GM21529 (cell line): Measurements from ENCODE around the gene MFSD6L.

ENCODE experiments used
- ATAC-seq: cut with Tn5 transposase; IDR thresholded peaks from one replicate; pipeline ENCODE4 v1.9.1; 2021; ENCODE audit not compliant: unreplicated experiment

MFSD6L gene

DNA sequence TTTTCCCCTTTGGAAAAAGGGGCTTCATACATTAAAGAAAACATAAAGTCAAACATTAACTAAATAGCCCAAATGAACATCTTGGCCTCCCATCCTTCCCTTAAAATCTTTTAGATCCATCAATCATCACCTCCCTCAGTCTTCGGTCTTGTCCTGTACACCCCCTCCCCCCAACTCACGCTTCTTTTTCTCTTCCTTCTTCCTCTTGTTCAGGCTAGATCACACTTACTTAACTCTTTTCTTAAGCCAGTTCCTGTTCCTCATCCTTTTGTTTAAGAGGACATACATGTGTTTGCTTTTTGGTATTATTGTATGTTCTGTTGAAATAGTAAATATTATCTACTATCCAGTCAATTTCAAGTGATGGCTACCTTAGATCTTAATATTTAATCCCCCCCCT, 5.5 kb downstream of the MFSD6L start:
- no peak for ATAC-seq

DNA sequence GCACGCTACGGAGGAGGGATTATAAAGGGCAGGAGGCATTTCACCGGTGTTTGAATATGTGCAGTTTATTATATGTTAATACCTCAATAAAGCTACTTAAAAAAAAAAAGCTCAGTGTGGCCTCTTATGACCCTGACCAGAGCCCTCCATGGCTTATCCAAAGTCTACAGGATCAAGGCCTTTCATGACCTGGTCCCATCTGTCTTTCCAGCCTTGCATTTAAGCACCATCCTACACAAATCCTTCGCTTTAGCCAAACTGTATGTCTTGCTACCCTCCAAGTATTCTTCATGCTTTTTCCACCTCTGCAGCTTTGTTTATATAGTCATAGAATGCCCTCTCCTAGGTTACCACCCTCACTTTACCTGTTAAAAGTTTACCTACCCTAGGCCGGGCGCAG, 6.5 kb downstream of the MFSD6L start:
- ATAC-seq: no peak

DNA sequence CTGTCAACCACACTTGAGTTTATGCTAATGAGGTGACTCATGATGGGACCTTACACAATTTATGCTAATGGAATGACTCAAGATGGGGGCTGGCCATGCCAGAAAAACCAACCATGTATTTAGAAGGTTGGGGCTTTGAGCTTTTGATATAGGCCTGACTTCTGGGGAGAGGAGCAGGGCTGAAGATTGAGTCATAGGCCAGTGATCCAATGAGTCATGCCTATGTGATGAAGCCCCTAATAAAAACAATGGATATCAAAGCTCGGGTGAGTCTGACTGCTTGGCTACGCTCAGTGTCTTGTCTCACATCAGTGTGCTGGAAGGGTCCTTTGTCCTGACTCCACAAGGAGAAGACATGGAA, 7.3 kb downstream of the MFSD6L start:
- no peak for ATAC-seq

DNA sequence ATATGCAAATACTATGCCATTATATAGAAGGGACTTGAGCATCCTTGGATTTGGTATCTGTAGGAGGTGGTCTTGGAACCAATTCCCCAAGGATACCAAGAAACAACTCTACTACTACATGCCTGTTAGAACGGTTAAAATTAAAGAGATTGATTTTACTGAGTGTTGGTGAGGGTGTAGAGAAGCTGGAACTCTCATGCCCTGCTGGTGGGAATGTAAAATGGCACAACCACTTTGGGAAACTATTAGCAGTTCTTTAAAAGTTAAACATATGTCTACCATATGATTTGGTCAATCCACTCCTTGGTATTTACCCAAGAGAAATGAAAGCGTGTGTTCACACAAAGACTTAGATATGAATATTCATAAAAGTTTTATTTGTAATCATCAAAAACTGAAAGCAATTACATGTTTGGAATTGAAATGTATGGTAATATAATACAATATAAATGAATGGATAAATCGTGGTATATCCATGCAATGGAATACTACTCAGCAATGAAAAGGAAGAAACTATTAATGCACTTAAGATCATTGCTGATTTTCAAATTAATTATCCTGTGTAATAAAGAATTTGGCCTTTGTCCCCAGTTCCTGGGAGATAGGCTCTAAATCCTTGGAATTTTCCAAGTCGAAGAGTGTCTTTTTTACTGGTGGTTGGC, 7.8 kb downstream of the MFSD6L start:
- ATAC-seq: no peak

DNA sequence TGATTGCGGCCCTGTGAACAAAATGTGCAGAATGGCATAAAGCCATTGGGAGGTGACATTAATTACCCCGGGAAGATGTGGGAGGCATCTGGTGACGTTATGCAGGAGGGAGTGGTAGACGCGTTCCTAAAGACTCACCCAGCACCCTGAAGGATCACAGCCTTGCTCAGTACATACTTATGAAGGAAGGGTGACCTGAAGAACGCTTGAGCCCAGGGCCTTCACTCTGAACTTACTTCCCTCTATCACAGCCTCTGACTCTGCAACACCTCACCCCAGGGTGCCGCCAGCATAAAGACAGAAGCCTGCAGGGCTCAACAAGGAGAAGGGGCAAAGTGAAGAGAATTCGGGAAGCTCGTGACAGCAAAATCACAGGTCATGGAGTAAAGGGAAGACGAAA, 9.4 kb downstream of the MFSD6L start:
- ATAC-seq: no peak

DNA sequence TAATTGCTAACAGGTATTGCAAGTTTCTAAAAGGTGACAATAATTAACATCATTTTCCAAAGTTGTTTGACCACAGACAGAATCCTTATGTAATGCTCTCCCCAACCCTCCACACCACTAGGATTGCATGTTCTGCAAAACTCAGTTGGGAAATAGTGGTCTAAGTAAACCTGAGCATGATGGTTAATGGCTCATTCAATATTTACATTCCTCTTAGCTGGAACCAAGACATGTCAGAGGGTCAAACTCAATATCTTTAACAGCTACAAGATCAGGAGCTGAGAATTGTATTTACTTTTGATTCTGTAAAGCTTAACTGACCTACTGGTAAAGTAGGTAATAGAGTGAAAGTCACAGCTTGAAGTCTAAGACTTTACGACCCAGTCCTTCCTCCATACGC, 10.2 kb downstream of the MFSD6L start:
- no peak for ATAC-seq

DNA sequence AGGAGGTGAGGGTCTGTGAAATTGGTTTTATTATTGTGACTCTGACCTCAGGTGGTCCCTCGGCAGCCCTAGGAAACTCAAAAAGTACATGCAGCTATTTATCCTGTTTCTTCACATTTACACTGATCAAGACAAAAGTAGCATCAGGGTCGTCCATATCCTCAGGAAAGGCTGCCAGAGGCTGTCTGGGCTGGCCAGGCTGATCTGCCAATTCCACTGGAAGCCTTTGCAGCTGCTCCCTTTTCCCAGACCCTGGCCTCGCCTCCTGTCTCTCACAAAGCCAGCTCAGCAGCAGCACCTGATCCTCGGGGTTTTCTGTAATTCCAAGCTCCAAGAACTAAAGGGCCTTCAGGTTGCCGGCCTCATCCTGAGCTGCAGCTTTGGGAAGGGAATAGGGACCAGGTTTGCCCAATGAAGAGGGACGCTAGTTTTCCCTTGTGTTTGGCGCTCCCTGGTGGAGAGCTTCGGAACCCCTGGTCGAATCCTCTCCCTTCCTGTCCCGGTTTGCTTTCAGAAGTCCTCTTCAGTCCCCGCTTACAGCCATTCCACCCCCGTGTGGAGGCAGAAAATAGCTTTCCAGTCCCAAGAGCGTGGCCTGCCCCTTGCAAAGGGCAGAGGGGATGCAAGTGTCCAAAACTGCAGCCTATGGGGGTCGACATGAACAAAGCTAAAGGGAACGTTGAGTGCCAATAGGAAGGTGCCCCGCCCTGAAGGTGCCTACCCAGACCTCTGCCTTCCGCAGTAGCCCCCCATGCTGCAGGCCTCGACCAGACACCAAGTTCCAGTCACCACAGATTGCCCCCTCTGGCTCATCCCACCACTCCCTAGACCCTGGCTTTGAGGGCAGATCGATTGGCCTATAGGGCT, 13.4 kb downstream of the MFSD6L start:
- ATAC-seq: no peak

DNA sequence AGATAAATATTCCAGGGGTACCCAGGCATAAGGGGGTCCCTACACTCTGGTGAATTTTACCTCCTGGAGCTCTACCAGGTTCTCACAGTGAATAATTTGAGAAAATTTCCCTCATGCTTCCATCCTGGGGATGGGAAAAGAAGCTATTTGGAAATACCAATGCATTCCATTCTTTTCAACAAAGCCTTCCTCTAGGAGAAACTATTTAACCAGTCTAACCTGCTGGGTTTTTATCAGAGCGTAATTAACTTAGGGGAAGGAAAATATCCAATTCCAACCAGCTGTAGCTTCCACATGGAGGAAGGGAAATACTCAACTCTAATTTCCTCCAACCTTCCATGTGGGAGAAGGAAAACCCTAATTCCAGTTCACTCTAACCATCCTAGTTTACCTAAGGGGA, 17.0 kb downstream of the MFSD6L start:
- ATAC-seq: no peak

DNA sequence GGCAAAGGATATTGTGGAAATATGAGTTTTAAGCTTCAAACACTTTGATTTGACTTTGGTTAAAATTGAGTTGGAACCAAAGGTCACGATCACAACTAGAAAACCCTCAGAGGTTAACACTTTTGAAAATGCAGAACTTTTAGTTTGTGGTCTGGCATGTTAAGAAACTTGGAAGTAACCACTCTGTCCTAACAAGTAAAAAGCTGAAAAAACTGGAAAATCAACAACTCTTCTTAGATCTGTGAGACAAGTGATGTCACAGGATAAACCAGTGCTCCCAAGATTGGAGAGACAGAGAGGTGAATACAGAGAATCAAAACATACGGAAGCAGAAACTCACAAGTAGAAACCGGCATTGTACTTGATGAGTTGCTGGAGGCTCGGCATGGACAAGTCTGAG, 17.4 kb downstream of the MFSD6L start:
- ATAC-seq: no peak

DNA sequence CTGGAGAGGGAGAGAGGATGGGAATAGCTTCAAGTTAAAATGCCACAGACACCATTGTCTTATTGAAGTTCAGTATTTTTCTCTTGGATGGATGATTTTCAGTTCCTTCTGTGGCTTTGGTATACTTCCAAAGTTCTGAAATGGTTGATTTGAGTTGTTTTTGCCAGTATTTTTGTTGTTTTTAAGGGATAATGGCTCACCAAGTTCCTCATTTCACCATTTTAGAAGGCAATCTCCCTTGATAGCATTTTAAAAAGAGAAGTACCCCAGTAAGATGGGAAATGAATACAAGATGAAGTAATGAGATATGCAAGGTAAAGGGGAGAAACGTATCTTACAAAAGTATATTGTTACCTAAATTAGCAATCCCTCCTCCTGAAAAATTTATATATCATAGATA, 22.3 kb downstream of the MFSD6L start:
- no peak for ATAC-seq

DNA sequence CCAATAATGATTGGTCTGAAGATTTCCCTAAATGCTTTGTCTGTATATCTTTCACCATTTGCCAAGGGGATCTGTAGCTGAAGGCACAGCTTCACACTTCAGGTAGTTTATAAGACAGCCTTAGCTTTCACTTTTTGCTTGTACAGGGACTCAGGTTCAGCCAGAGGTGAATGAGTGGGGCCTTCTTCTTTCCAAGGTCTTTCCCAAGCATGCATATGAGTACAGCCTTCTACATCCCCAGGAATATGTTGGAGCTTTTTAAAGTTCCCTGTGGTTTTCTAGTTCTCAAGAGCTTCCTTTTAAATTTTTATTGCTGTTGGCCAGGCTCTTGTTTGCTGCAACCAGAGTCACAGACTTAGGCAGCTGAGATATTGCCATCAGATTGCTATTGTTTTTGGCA, 22.9 kb downstream of the MFSD6L start:
- ATAC-seq: no peak

DNA sequence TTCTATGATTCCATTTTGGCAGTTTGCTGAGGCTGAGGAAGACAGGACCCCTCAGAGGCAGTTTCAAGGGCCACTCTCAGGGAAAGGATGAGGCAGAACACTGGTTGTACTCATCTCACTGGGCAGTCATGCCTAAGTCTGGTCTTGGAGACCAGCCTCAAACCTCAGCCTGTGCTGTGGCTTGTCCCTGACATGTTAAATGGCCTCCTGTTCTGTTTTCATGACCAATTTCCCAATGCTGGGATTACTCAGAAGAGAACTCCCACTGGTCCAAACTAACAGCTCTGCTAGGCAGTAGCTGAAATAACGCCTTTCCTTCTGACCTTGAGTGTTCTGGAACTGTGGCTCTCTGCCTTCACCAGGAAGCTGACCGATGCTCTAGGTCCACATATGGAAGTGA, 32.4 kb downstream of the MFSD6L start:
- no peak for ATAC-seq

DNA sequence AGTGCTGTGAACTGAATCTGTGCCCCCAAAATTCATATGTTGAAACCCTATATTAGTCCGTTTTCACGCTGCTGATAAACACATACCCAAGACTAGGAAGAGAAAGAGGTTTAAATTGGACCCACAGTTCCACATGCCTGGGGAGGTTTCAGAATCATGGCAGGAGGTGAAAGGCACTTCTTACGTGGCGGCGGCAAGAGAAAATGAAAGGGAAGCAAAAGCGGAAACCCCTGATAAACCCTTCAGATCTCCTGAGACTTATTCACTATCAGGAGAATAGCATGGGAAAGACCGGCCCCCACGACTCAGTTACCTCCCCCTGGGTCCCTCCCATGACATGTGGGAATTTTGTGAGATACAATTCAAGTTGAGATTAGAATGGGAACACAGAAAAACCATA, 37.2 kb downstream of the MFSD6L start:
- ATAC-seq: no peak

DNA sequence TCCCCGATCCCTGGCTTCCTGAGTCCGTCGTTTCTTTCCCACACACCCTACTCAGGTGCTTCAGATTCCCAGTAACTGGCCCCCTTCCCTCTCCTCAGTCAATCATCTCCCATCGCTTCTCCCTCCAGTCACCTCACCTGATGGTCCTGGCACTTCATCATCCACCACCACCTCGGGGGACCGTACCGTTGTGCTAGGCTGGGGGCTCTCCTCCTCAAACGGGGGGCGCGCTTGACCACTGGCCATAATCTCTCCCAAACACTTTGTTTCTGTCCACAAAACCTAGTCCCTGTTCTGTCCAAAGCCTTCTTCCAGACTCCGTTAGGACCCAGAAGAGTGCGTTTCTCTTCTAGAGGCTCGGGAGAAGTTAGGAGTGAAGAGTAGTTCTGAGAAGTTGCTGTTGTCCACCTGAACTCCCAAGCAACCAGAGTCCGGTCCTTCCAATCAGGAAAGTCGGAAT, 41.0 kb downstream of the MFSD6L start, which contains the start of gene SPDYE4:
Gene SPDYE4 (minus strand): TSS at position 410 of the 460 bp plus-strand sequence. CDS start 164 bp downstream, at position 246.
- no peak for ATAC-seq

DNA sequence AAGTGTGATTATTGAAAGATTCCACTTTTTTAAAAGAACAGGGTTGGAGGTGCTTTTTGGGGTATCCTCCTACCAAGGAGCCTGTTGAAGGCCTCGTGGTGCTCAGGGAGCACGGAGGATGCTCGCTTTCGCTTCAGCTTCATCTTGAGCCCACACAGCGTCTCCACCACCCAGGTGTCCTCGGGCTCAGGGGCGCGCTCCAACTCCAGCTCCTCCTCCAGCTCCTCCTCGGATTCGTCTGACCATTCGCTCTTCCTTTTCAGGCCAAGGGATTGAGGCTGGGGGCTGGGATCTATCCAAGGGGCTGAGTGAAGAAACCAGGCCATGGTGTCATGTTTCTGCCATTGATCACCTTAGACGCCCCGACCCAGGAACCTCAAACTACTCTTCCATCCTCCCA, 42.0 kb downstream of the MFSD6L start:
- ATAC-seq: no peak

DNA sequence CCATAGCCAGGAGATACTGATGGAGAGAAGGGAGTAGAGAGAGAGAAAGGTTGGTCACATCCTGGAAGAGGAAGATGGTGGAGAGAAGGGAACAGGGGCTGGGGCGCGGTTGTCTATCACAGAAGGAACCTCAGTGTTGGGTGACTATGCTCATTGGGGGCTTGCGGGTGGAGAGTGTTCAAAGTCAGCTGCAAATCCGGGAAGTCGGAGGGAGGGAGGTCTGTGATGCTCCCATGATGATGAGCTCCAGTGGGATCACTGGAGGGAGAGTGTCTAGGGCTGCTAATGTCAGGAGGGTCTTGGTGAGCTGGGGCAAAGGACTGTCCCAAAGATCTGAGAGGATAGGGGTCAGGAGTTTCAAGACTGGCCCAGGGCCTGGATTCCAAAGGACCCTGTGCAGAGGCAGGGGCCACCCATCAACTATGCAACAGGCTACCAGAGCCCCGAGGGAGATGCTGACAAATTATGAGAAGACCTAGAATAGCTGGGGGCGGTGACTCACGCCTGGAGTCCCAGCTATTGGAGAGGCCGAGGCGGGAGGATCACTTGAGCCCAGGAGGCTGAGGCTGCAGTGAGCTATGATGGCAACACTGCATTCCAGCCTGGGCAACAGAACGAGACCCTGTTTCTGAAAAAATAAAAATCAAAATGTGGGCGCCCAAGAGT, 43.4 kb downstream of the MFSD6L start:
- ATAC-seq: no peak

DNA sequence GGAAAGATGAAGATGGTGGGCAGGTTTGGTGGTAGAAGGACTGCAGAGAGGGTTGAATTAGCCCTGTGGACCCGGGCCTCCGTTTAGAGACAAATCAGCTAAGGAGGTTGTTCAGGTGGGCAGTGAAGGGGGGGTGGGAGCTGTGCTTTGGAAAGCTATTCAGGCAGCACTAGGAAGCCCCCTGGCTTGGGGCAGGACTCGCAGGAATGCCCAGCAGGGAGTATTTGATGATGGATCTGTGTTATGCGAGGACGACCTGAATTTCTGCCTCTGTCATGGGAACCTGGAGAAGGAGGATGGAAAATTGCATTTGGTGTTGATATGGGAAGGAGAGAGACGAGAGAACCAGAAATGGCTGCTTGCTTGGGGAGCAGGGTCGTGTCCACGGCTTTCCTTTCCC, 44.3 kb downstream of the MFSD6L start:
- ATAC-seq: no peak

DNA sequence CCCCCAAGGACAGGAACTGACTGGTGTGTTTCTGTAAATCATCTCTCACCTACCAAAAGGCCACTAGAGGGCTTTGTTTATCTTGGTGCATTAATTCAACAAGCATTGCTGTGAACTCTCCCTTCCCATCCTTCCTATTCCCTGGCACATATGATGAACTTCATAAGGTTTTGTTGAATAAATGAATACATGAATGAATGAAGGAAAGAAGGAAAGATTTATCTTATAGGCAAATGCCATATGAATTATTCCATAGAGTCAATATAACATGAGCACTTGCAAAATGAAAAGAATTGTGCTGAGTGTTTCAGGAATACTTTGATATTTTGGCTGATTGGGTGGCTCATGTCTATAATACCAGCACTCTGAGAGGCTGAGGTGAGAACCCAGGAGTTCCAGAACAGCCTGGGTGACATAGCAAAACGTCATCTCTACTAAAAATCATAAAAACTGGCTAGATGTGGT, 45.2 kb downstream of the MFSD6L start:
- no peak for ATAC-seq

DNA sequence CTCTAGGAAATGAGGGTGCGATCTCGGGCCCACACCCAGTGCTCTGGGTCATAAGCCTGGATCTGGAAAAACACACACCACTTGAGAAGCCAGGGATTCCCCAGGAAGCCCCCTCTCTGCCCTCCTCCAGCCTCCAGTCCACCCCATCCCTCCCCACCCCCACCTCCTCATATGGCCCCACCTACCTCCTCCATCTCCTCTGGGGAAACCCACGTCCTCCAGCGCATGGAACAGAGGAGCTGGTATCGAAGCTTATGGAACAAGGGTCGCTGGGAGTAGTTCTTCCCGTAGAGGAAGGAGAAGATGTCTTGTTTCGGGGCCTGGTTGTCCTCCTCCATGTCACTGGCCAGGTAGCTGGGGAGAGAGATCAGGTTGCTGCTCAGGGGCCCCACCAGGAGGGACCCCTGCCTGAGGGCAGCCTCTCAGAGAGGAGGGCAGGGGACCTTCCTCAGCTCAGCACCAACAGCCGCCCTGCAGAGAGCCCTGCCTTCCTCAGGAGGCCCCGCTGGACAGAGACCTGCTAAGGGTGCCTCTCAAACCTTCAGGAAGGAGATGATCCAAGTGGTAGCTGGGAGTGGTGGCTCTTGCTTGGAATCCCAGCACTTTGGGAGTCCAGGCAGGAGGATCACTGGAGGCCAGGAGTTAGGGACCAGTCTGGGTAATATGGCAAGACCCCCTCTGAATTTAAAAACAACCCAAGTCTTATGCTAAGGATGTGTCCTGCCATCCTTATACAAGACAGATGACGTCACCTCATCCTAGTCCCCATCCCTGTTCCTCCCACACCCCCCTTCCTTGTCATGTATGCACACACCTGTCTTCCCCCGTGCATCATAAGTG, 45.8 kb downstream of the MFSD6L start:
- ATAC-seq: no peak

DNA sequence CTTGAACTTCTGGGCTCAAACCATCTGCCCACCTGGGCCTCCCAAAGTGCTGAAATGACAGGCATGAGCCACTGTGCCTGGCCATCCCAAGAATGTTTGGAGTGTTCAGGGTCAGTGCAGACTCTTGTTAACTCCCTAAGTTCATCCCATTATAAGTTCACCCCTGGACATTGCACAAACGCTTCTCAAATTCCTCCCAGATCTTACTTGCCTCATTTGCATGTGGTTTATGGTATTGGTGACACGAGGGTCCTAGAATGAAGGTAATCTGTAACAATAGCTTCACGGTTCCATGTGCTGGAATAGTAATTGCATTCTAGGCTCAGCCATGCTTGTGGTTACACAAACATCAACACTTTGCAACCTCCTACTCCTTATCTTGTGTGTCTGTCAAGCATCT, 49.5 kb downstream of the MFSD6L start:
- ATAC-seq: no peak

DNA sequence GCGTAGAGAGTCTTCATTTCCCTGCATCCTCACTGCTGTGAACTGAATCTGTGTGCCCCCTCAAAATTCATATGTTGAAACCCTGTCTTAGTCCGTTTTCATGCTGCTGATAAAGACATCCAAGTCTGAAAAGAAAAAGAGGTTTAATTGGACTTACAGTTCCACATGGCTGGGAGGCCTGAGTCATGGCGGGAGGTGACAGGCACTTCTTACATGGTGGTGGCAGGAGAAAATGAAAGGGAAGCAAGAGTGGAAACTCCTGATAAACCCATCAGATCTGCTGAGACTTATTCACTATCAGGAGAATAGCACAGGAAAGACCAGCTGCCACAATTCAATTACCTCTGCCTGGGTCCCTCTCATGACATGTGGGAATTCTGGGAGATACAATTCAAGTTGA, 51.4 kb downstream of the MFSD6L start:
- no peak for ATAC-seq
